PFSK-1 (cell line): ENCODE measurements around the gene TNKS2.

ENCODE experiments used
- FOXP2 ChIP-seq: optimal IDR thresholded peaks from 2 replicates; pipeline ENCODE3; 2011; ENCODE audit warnings: borderline replicate concordance, control low read depth, inconsistent platforms; ENCODE audit not compliant: insufficient read depth; ENCODE audit errors: extremely low read length, extremely low read depth
- POLR2AphosphoS5 ChIP-seq: IDR thresholded peaks from 2 replicates; pipeline ENCODE4 v1.6.1; 2012; ENCODE audit warnings: low read depth, mild to moderate bottlenecking, control low read depth, low read length, moderate library complexity
- REST ChIP-seq, 2 experiments: IDR thresholded peaks; 2 replicates each; pipeline versions ENCODE4 v1.6.1 to v1.8.0; 2011 to 2012; ENCODE audit warnings: low read depth in 2 of 2, low read length in 2 of 2, control low read depth in 1 of 2, inconsistent platforms in 1 of 2, mild to moderate bottlenecking in 1 of 2, moderate library complexity in 1 of 2; ENCODE audit not compliant: insufficient read depth in 1 of 2
- SIN3A ChIP-seq: IDR thresholded peaks from 2 replicates; pipeline ENCODE4 v1.6.1; 2012; ENCODE audit warnings: mild to moderate bottlenecking, low read length, moderate library complexity, borderline replicate concordance; ENCODE audit not compliant: insufficient read depth
- TAF1 ChIP-seq: IDR thresholded peaks from 2 replicates; pipeline ENCODE4 v1.6.1; 2012; ENCODE audit warnings: low read length, control low read depth, borderline replicate concordance; ENCODE audit not compliant: insufficient read depth

TNKS2 gene

DNA sequence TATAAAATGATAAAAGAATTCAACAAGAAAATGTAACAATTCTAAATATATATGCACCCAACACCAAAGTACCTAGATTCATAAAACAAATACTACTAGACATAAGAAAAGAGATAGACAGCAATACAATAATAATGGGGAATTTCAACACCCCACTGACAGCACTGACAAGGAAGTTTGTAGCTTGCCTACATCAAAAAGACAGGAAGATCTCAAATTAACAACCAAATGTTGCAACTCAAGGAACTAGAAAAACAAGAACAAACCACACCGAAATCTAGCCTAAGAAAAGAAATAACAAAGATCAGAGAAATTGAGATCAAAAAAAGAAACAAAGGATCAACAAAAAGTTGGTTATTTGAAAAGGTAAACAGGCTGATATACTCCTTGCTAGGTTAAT is 36.5 kb upstream of the TNKS2 start:
- TF ChIP-seq FOXP2, result no peak
- TF ChIP-seq SIN3A, result no peak
- no peak for TF ChIP-seq REST (IDR thresholded peaks at IDR 0.05; ENCODE audit: insufficient read depth in 1 of 2, low read depth in 2 of 2, low read length in 2 of 2)
- TF ChIP-seq TAF1, result no peak
- TF ChIP-seq POLR2AphosphoS5, result no peak

DNA sequence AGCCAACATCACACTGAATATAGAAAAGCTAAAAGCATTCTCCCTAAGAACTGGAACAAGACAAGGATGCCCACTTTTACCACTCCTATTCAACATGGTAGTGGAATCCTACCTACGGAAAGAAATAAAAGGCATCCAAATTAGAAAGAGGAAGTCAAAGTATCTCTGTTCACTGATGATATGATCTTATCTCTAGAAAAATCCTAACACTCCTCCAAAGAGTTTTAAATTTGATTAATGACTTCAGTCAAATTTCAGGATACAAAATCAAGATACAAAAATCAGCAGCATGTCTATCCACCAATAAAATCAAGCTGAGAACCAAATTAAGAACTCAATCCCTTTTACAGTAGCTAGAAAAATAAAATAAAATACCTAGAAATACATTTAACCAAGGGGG is 35.3 kb upstream of the TNKS2 start:
- TF ChIP-seq TAF1 (no peak), POLR2AphosphoS5 (no peak), FOXP2 (no peak), REST (IDR thresholded peaks at IDR 0.05; ENCODE audit: insufficient read depth in 1 of 2, low read depth in 2 of 2, low read length in 2 of 2) (no peak), SIN3A (no peak)

DNA sequence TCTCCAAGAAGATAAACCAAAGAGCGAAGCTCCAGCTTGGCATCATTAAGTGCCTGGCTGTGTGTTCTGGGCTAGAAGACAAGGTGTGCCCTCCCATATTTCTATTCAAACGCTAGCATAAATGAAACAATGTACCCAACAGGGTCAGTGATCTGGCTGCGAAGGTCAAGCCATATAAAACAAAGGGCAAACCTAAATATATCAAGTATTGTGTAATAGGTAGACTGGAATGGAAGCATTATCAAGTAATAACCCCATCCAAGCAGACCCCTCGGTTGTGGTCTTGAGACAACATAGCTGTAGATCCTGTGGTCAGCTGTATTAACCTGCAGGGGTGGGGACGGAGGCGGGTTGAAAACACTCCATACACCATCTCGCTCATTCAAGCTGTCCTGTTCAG is 31.6 kb upstream of the TNKS2 start:
- TF ChIP-seq TAF1 (no peak), SIN3A (no peak), POLR2AphosphoS5 (no peak), REST (IDR thresholded peaks at IDR 0.05; ENCODE audit: insufficient read depth in 1 of 2, low read depth in 2 of 2, low read length in 2 of 2) (no peak), FOXP2 (no peak)

- no peak for TF ChIP-seq TAF1
- no peak for TF ChIP-seq POLR2AphosphoS5
Measured at GRCh38 chr10:91768123-91768522, 30.1 kb upstream of the TNKS2 start.

GRCh38 chr10:91771907-91772306 is 26.3 kb upstream of the TNKS2 start:
- TF ChIP-seq POLR2AphosphoS5 (no peak), SIN3A (no peak), FOXP2 (no peak), TAF1 (no peak), REST (IDR thresholded peaks at IDR 0.05; ENCODE audit: insufficient read depth in 1 of 2, low read depth in 2 of 2, low read length in 2 of 2) (no peak)
